DMS 273 (cell line): ENCODE measurements around the gene SPRN.
"Not testable (repeated sequence)": the region's sequence is repeated elsewhere in the genome, so short reads cannot be mapped to it uniquely, and the experiment has no call there.

Source experiments
- DNase-seq: peaks from one replicate; lab custom pipeline; 2025; ENCODE audit not compliant: unreplicated experiment; lab: John Stamatoyannopoulos, UW

Gene SPRN

GRCh38 chr10:133424601-133425000, at the start of gene SPRN:
TSS of gene SPRN (minus strand) at chr10:133424625. CDS start at chr10:133423681, 944 bp downstream.
- not testable (repeated sequence) for DNase-seq

GRCh38 chr10:133474027-133474426, 49.6 kb upstream of the SPRN start:
- no peak for DNase-seq

GRCh38 chr10:133473270-133473669, 48.8 kb upstream of the SPRN start:
- no peak for DNase-seq

GRCh38 chr10:133471300-133472109, 47.1 kb upstream of the SPRN start:
- no peak for DNase-seq

- not testable (repeated sequence) for DNase-seq
Observed at GRCh38 chr10:133469205-133469604, 44.8 kb upstream of the SPRN start.

GRCh38 chr10:133467286-133467911, 43.0 kb upstream of the SPRN start:
- no peak for DNase-seq

- DNase-seq, result no peak
Observed at GRCh38 chr10:133466683-133467275, 42.4 kb upstream of the SPRN start.

GRCh38 chr10:133465950-133466474, 41.6 kb upstream of the SPRN start:
- no peak for DNase-seq

GRCh38 chr10:133465191-133465949, 40.9 kb upstream of the SPRN start:
- DNase-seq, result no peak

- no peak for DNase-seq
Observed at GRCh38 chr10:133464582-133465031, 40.2 kb upstream of the SPRN start.

GRCh38 chr10:133462512-133463305, 38.3 kb upstream of the SPRN start:
- DNase-seq, result no peak

GRCh38 chr10:133461841-133462240, 37.4 kb upstream of the SPRN start:
- DNase-seq, result no peak

GRCh38 chr10:133461027-133461426, 36.6 kb upstream of the SPRN start:
- no peak for DNase-seq

GRCh38 chr10:133460208-133460769, 35.9 kb upstream of the SPRN start:
- no peak for DNase-seq

GRCh38 chr10:133459454-133460207, 35.2 kb upstream of the SPRN start:
- no peak for DNase-seq

- DNase-seq, result no peak
Observed at GRCh38 chr10:133458710-133459453, 34.5 kb upstream of the SPRN start.

- no peak for DNase-seq
Observed at GRCh38 chr10:133458021-133458709, 33.7 kb upstream of the SPRN start.
